HFF-Myc (cell line): Measurements from ENCODE around the gene FASTK.
"Not testable (repeated sequence)": the region's sequence is repeated elsewhere in the genome, so short reads cannot be mapped to it uniquely, and the experiment has no call there.

Experiments used
- DNase-seq: peaks from one replicate; pipeline ENCODE4 v3.0.0-alpha.2; 2011; ENCODE audit warnings: low read depth; ENCODE audit errors: extremely low read depth
- H3K4me3 ChIP-seq: replicated peaks from 2 replicates; pipeline ENCODE4 v1.5.1; 2011; ENCODE audit warnings: low read depth, mild to moderate bottlenecking, control low read depth, low read length
- CTCF ChIP-seq: IDR thresholded peaks from 2 replicates; pipeline ENCODE4 v1.5.1; 2012; ENCODE audit warnings: mild to moderate bottlenecking, low read depth, low read length, control low read depth; ENCODE audit errors: missing control alignments

Gene FASTK

GRCh38 chr7:151032936-151033863, 47.4 kb downstream of the FASTK start:
- no peak for DNase-seq
- no peak for TF ChIP-seq CTCF
- H3K4me3 ChIP-seq, result no peak overlapping the region

- TF ChIP-seq CTCF, result no peak
- no peak overlapping the region for H3K4me3 ChIP-seq
- DNase-seq, result no peak
Observed at GRCh38 chr7:151031011-151031410, 49.6 kb downstream of the FASTK start.

GRCh38 chr7:151028948-151029501, 51.6 kb downstream of the FASTK start:
- TF ChIP-seq CTCF, result no peak
- DNase-seq, result no peak
- peak overlapping the region; percentile 73 for H3K4me3 ChIP-seq

- peak within 1 kb of the TSS; percentile 73 for H3K4me3 ChIP-seq
- TF ChIP-seq CTCF, result peak; percentile 12
- peak; percentile 99 for DNase-seq
Observed at GRCh38 chr7:151028131-151028947, 52.3 kb downstream of the FASTK start, which contains the start of gene ABCB8. ABCB8 (plus strand) TSS chr7:151028450; CDS start chr7:151028516, 66 bp downstream.

- not testable (repeated sequence) for DNase-seq
- H3K4me3 ChIP-seq, result peak overlapping the region; percentile 73
Observed at GRCh38 chr7:151027728-151028130, 52.9 kb downstream of the FASTK start.

GRCh38 chr7:151026771-151027727, 53.6 kb downstream of the FASTK start:
- not testable (repeated sequence) for DNase-seq, H3K4me3 ChIP-seq
